Activated CD8-positive, alpha-beta T cell treated with anti-CD3 and anti-CD28 coated beads for 36 hours (primary cell): ENCODE results near the gene SHISA5. TPM values are rescaled to one million over a fixed set of nuclear protein-coding genes. Genes with fewer than 3 reads are reported as not detected.

ENCODE experiments used
- ATAC-seq: fragments of 200-7000 bp; cut with Tn5 transposase; one replicate; pipeline ENCODE4 v1.10.0; 2021; ENCODE audit warnings: mild to moderate bottlenecking, moderate library complexity
- CTCF ChIA-PET: fragments of 350-600 bp; sonication (Branson Sonifier 250); formaldehyde crosslinking; loops from one replicate; lab custom pipeline; 2021; ENCODE audit warnings: antibody characterized with exemption; lab: Charles Lee
- POLR2A ChIA-PET: fragments of 350-600 bp; sonication (Branson Sonifier 250); formaldehyde crosslinking; loops from one replicate; lab custom pipeline; 2021; ENCODE audit warnings: antibody characterized with exemption; lab: Charles Lee
- DNase-seq: peaks from one replicate; pipeline ENCODE4 v3.0.0-alpha.2; 2020
- H3K27ac Mint-ChIP-seq: one replicate; pipeline ENCODE4 v1.8.0; 2021; ENCODE audit warnings: mild to moderate bottlenecking, mixed read lengths
- H3K27me3 Mint-ChIP-seq: one replicate; pipeline ENCODE4 v1.8.0; 2021; ENCODE audit warnings: mixed read lengths
- H3K36me3 Mint-ChIP-seq: one replicate; pipeline ENCODE4 v1.8.0; 2021; ENCODE audit warnings: low read depth, mixed read lengths
- H3K4me1 Mint-ChIP-seq: one replicate; pipeline ENCODE4 v1.8.0; 2021; ENCODE audit warnings: low read depth, mixed read lengths
- H3K4me3 Mint-ChIP-seq: one replicate; pipeline ENCODE4 v1.8.0; 2021; ENCODE audit warnings: mild to moderate bottlenecking, moderate library complexity, mixed read lengths
- H3K9me3 Mint-ChIP-seq: one replicate; pipeline ENCODE4 v1.8.0; 2021; ENCODE audit warnings: mixed read lengths
- intact Hi-C: fragments of 100-400 bp; cut with micrococcal nuclease; formaldehyde crosslinking; loops from one replicate; pipeline ENCODE4 v1.10.0; 2022
- total RNA-seq, 2 experiments: library from RNA; stranded (reverse); gene quantifications; one replicate each; pipeline ENCODE4 v1.2.3, GENCODE V29; 2021
- TF ChIP-seq, protein P1 (sequence below): fragments of 200-600 bp; IDR thresholded peaks from one replicate; pipeline ENCODE4 v1.8.0; 2022; ENCODE audit warnings: antibody characterized with exemption, mild to moderate bottlenecking

Gene SHISA5
- total RNA-seq, 2 experiments from 2014 or later = 65.9 to 71.4 TPM

DNA sequence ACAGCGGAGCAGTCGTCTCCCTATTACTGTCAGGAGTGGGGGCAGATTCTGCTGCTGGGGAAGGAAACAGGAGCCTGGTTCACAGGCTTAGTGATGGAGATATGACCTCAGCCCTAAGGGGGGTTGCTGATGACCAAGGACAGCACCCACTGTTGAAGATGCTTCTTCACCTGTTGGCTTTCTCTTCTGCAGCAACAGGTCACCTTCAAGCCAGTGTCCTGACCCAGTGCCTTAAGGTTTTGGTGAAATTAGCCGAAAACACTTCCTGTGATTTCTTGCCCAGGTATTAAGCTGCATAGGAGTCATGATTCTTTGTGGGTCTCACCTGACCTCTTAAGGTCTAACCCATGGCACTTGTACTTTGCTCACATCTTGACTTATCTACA is 43.5 kb downstream of the SHISA5 start:
- DNase-seq (no peak), ATAC-seq (no peak)
- TF ChIP-seq, protein P1, sequence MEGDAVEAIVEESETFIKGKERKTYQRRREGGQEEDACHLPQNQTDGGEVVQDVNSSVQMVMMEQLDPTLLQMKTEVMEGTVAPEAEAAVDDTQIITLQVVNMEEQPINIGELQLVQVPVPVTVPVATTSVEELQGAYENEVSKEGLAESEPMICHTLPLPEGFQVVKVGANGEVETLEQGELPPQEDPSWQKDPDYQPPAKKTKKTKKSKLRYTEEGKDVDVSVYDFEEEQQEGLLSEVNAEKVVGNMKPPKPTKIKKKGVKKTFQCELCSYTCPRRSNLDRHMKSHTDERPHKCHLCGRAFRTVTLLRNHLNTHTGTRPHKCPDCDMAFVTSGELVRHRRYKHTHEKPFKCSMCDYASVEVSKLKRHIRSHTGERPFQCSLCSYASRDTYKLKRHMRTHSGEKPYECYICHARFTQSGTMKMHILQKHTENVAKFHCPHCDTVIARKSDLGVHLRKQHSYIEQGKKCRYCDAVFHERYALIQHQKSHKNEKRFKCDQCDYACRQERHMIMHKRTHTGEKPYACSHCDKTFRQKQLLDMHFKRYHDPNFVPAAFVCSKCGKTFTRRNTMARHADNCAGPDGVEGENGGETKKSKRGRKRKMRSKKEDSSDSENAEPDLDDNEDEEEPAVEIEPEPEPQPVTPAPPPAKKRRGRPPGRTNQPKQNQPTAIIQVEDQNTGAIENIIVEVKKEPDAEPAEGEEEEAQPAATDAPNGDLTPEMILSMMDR = no peak
- Mint-ChIP-seq H3K4me3 (no peak overlapping the region), H3K27ac (no peak overlapping the region), H3K4me1 (peaks cover 5% of the 10 kb centered on the region), H3K36me3 (peaks cover 21% of the 10 kb centered on the region), H3K27me3 (no peaks in the 10 kb centered on the region), H3K9me3 (no peaks in the 10 kb centered on the region)
- ChIA-PET POLR2A (interaction anchor here (0.5 to 1.0 kb wide), 2 partner anchors 8 to 19 kb away, joined by 3 to 4 read pairs; no protein-coding TSS in a partner anchor), CTCF (interaction anchor here (1.4 kb wide), 1 partner anchor 89 kb away, joined by 4 read pairs; no protein-coding TSS in a partner anchor)
- intact Hi-C loops = no loop called here

DNA sequence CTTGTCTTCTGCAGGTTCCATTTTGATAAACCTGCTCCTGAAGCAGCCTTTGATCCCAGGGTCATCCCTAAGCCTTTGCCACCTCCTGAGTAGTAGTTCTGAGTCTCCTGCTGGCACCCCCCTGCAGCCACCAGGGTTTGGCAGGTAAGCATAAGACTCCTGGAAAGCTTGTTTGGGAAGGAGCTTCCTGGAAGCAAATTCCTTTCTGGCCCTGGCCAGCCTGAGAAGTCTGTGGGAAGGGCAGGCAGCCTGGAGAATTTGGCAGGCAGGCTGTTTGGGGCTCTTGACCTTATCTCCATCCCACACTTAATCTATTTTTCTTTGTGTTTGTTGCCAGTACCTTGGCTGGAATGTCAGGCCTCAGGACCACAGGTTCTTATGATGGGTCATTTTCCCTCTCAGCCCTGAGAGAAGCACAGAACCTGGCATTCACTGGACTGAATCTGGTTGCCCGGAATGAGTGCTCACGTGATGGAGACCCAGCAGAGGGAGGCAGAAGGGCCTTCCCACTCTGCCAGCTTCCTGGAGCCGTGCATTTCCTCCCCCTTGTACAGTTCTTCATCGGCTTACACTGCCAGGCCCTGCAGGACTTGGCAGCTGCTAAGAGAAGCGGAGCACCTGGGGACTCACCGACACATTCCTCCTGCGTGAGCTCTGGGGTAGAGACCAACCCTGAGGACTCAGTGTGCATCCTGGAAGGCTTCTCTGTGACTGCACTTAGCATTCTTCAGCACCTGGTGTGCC is 44.0 kb downstream of the SHISA5 start:
- intact Hi-C loops = no loop called here
- no peak for ATAC-seq
- H3K27me3 Mint-ChIP-seq = no peaks in the 10 kb centered on the region
- CTCF ChIA-PET = interaction anchor here (1.7 kb wide), 1 partner anchor 24 kb away, joined by 8 read pairs; no protein-coding TSS in a partner anchor
- TF ChIP-seq, protein P1 = no peak
- H3K4me3 Mint-ChIP-seq = no peak overlapping the region
- H3K36me3 Mint-ChIP-seq = peaks cover 22% of the 10 kb centered on the region
- POLR2A ChIA-PET = interaction anchor here (1.0 to 3.4 kb wide), 2 partner anchors 9 to 14 kb away, joined by 3 to 12 read pairs; partner anchors contain the start of gene ATRIP
- H3K27ac Mint-ChIP-seq = no peak overlapping the region
- H3K9me3 Mint-ChIP-seq = no peaks in the 10 kb centered on the region
- H3K4me1 Mint-ChIP-seq = no peaks in the 10 kb centered on the region
- DNase-seq = no peak

GRCh38 chr3:48459331-48459730 is 44.6 kb downstream of the SHISA5 start:
- TF ChIP-seq, protein P1 = no peak
- H3K36me3 Mint-ChIP-seq = peaks cover 26% of the 10 kb centered on the region
- no peak overlapping the region for H3K4me3 Mint-ChIP-seq
- no peaks in the 10 kb centered on the region for H3K4me1 Mint-ChIP-seq
- no peak for DNase-seq
- CTCF ChIA-PET = interaction anchor here (1.3 to 2.3 kb wide), 3 partner anchors 12 to 59 kb away, joined by 3 to 9 read pairs (median 8); partner anchors contain the start of gene ATRIP
- no peaks in the 10 kb centered on the region for H3K9me3 Mint-ChIP-seq
- POLR2A ChIA-PET = interaction anchor here (1.1 to 3.4 kb wide), 2 partner anchors 13 to 14 kb away, joined by 4 to 12 read pairs; partner anchors contain the start of gene ATRIP
- intact Hi-C loops = no loop called here
- H3K27me3 Mint-ChIP-seq = no peaks in the 10 kb centered on the region
- no peak overlapping the region for H3K27ac Mint-ChIP-seq
- ATAC-seq = no peak

GRCh38 chr3:48456456-48456855 is 47.5 kb downstream of the SHISA5 start:
- peaks cover 42% of the 10 kb centered on the region for H3K36me3 Mint-ChIP-seq
- H3K27ac Mint-ChIP-seq = no peak overlapping the region
- POLR2A ChIA-PET = interaction anchor here (1.0 to 1.1 kb wide), 2 partner anchors 9 to 145 kb away, joined by 3 to 4 read pairs; a partner anchor contains a TSS
- H3K27me3 Mint-ChIP-seq = no peaks in the 10 kb centered on the region
- no peaks in the 10 kb centered on the region for H3K9me3 Mint-ChIP-seq
- no peaks in the 10 kb centered on the region for H3K4me1 Mint-ChIP-seq
- CTCF ChIA-PET = interaction anchor here (0.7 to 2.6 kb wide), 5 partner anchors 8 to 263 kb away, joined by 3 to 23 read pairs (median 4); no protein-coding TSS in a partner anchor
- DNase-seq = no peak
- ATAC-seq = no peak
- H3K4me3 Mint-ChIP-seq = no peak overlapping the region
- intact Hi-C loops = no loop called here
- TF ChIP-seq, protein P1 = no peak
